Testis (tissue), 3 donors: ENCODE measurements around the gene PXDC1. TPM values are rescaled to one million over a fixed set of nuclear protein-coding genes. Genes with fewer than 3 reads are reported as not detected.

Source experiments
- DNase-seq: peaks from one replicate; pipeline ENCODE4 v3.0.0-alpha.2; 2019
- H3K27ac ChIP-seq, 2 donors: fragments of 200-600 bp; sonication (generic); one replicate each; pipeline ENCODE4 v1.5.1; 2019
- H3K27me3 ChIP-seq: fragments of 200-600 bp; sonication (generic); one replicate; pipeline ENCODE4 v1.5.1; 2019
- H3K36me3 ChIP-seq: fragments of 200-600 bp; sonication (generic); one replicate; pipeline ENCODE4 v1.5.1; 2017; ENCODE audit warnings: low read depth; ENCODE audit errors: missing control alignments
- H3K4me1 ChIP-seq: fragments of 200-600 bp; sonication (generic); one replicate; pipeline ENCODE4 v1.5.1; 2019
- H3K4me3 ChIP-seq, 2 donors: fragments of 200-600 bp; sonication (generic); one replicate each; pipeline ENCODE4 v1.5.1; 2017 to 2019
- H3K9me3 ChIP-seq: fragments of 200-600 bp; sonication (generic); one replicate; pipeline ENCODE4 v1.5.1; 2017
- POLR2A ChIP-seq: fragments of 450-650 bp; IDR thresholded peaks from one replicate; pipeline ENCODE4 v1.6.1; 2017; ENCODE audit warnings: antibody characterized with exemption, mild to moderate bottlenecking, moderate library complexity
- WGBS, 2 donors: methylation state at CpG; one replicate each; pipeline ENCODE4 v1.1.5; 2018; 5-methylcytosine and 5-hydroxymethylcytosine counted together
- intact Hi-C: fragments of 100-400 bp; cut with DNase I; formaldehyde crosslinking; loops from one replicate; pipeline ENCODE4 v1.15.1; 2023; ENCODE audit warnings: low total_unique reads
- polyA plus RNA-seq: library from polyadenylated mRNA; stranded (reverse); fragments of 350-450 nt; fragmentation: Illumina TruSeq; extraction: RNeasy Lipid Tissue Mini Kit (QIAGEN cat#74804); gene quantifications from one replicate; pipeline ENCODE4 v1.2.3, GENCODE V29; 2014; ENCODE audit warnings: low read depth, low replicate concordance; ENCODE audit not compliant: insufficient read depth
- total RNA-seq, 2 donors: library from RNA; depleted of rRNA; stranded (reverse); fragments of >200 nt; gene quantifications; one replicate each; pipeline ENCODE4 v1.2.3, GENCODE V29; 2016
- TF ChIP-seq, protein P1 (sequence below), 3 experiments: fragments of 450-650 bp in 2 of 3; fragments of 200-600 bp in 1 of 3; sonication (generic) in 1 of 3; IDR thresholded peaks; one replicate each; pipeline ENCODE4 v1.5.1; 2016 to 2019; ENCODE audit warnings: antibody characterized with exemption in 3 of 3, mild to moderate bottlenecking in 2 of 3, moderate library complexity in 1 of 3

The PXDC1 gene
- total and polyA plus RNA-seq, 3 donors from 2014 or later: 14.3 to 38.2 (median 16.9) TPM

DNA sequence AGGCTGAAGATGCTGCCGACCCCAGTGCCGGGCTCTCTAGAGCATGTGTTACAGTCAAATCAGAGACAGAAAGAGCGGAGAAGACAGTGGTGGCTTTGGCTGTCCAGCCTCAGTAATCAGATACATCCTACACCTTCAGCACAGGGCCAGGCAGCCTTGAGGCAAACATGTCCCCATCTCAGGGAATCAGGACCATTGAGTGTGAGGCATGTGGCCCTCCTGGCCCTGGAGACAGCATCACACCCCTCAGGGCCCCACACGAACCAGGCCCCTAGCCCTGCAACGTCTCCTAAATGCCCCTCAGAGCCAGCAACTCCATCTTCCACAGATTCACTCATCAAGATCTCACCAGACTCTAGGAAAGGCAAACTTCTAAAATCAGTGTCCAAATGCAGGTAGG is 24.5 kb downstream of the PXDC1 start:
- no peak for DNase-seq
- no peak for TF ChIP-seq POLR2A
- TF ChIP-seq, protein P1, sequence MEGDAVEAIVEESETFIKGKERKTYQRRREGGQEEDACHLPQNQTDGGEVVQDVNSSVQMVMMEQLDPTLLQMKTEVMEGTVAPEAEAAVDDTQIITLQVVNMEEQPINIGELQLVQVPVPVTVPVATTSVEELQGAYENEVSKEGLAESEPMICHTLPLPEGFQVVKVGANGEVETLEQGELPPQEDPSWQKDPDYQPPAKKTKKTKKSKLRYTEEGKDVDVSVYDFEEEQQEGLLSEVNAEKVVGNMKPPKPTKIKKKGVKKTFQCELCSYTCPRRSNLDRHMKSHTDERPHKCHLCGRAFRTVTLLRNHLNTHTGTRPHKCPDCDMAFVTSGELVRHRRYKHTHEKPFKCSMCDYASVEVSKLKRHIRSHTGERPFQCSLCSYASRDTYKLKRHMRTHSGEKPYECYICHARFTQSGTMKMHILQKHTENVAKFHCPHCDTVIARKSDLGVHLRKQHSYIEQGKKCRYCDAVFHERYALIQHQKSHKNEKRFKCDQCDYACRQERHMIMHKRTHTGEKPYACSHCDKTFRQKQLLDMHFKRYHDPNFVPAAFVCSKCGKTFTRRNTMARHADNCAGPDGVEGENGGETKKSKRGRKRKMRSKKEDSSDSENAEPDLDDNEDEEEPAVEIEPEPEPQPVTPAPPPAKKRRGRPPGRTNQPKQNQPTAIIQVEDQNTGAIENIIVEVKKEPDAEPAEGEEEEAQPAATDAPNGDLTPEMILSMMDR (IDR thresholded peaks at IDR 0.05): no peak
- Histone ChIP-seq H3K36me3 (no peaks in the 10 kb centered on the region), H3K4me1 (no peaks in the 10 kb centered on the region), H3K9me3 (no peaks in the 10 kb centered on the region), H3K27ac (no peak overlapping the region), H3K4me3 (no peak overlapping the region), H3K27me3 (no peaks in the 10 kb centered on the region)
- intact Hi-C loops: no loop called here
- 83 to 86% methylated on average over 5 of the region's 5 CpGs for WGBS, 2 donors

DNA sequence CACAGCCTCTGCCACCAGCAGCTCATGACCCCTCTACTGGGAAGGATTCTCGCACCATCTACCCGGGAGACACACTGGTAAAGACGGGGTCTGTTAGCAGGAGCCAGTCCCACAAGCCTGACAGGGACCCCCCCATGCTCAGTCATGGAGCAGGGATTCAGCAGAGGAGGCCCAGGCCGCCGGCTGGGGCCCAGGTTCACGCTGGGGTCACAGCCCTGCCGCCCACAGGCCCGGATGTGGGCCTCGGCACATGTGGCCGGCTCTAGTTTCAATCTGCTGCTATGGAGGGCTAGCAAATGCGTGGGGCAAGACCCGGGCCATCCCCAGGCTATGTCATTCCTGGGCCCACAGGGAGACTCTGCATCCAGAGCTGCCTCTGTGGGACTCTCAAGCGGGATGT is 25.1 kb downstream of the PXDC1 start:
- TF ChIP-seq POLR2A: no peak
- TF ChIP-seq, protein P1 (IDR thresholded peaks at IDR 0.05): no peak
- no peaks in the 10 kb centered on the region for H3K27me3 ChIP-seq
- H3K4me3 ChIP-seq: no peak overlapping the region
- H3K4me1 ChIP-seq: no peaks in the 10 kb centered on the region
- no peak overlapping the region for H3K27ac ChIP-seq
- 89 to 100% methylated on average over 1 to 13 of the region's 13 CpGs for WGBS, 2 donors
- DNase-seq: no peak
- no peaks in the 10 kb centered on the region for H3K9me3 ChIP-seq
- H3K36me3 ChIP-seq: no peaks in the 10 kb centered on the region
- intact Hi-C loops: no loop called here

DNA sequence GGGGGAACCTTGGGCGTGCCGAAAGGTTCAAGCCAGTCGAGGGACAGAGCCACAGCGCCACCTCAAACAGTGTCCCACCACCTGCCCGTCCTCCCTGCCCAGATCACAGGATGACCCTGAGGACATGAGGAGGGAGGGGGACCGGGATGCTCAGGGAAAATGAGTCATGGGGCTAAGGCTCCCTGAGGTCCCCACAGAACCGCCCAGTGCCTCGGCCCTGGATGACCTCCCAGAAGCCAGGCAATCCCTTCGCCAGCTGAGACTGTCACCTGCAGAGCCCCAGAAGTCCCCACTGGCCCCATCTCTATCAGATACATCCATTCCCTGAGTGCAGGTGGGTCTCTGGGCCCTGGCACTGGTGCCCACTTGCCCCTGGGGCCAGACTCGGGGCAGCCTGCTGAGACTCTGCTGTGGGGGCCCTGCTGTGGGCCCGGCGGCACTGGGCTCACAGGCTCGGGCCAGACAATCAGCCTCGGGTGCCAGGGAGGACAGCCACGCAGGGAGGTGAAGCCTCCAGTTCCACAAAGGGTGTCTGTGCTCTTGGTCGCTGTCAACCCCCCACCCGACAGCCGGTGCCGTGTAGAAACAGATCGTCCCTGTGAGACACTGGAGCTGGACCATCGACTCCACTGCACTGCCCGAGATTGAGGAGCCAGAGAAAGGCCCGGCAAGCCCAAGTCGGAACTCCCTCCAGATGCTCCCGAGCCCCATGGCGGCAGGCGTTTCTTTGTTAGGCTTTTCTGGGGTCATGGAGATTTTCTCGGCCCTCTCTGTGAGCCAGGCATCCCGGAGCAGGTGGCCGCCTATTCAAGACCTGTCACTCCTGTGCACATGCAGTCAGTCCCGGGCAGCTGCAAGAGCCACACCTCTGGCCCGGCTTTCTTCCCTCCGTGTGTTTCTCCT is 26.1 kb downstream of the PXDC1 start:
- Histone ChIP-seq H3K36me3 (no peaks in the 10 kb centered on the region), H3K4me3 (no peak overlapping the region), H3K9me3 (no peaks in the 10 kb centered on the region), H3K4me1 (no peaks in the 10 kb centered on the region), H3K27me3 (no peaks in the 10 kb centered on the region), H3K27ac (no peak overlapping the region)
- TF ChIP-seq, protein P1 (IDR thresholded peaks at IDR 0.05): no peak
- TF ChIP-seq POLR2A: no peak
- WGBS, 2 donors: 94 to 95% methylated on average over 16 to 33 of the region's 33 CpGs
- intact Hi-C loops: no loop called here
- no peak for DNase-seq

DNA sequence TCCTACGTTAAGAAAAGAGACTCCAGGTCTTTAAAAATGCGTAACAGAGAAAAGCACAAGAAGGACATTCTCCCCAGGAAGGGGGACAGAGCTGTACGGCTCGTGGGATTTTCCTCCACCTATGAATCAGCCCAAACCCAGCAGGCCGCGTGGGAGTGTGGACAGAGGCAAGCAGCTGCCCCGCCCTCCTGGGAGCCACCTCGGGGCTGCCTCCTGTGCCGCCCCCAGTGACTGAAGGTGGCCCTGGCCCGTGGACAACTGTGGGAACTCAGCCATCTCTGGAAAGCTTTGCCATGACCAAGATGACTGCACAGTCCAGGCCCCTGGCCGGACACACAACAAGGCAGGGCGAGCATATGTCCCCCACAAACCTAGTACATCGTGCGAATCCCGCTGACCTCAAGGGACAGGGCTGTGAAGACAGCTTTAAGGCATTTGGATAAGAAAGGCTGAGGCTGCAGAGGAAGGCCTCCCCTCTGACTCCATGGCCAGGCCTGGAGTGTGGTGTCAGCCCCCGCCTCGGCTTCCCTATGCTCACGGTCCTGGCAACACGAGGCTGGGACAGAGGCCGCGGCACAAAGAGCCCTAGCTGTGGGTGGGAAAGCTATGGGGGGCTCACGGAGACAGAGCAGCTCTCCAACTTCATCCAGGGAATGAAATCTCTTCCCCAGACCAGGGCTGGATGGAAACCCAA is 26.9 kb downstream of the PXDC1 start:
- TF ChIP-seq, protein P1 (IDR thresholded peaks at IDR 0.05): no peak
- TF ChIP-seq POLR2A: no peak
- Histone ChIP-seq H3K27me3 (no peaks in the 10 kb centered on the region), H3K27ac (no peak overlapping the region), H3K4me1 (no peaks in the 10 kb centered on the region), H3K4me3 (no peak overlapping the region), H3K9me3 (no peaks in the 10 kb centered on the region), H3K36me3 (no peaks in the 10 kb centered on the region)
- no peak for DNase-seq
- intact Hi-C loops: no loop called here
- 75% methylated on average over 14 to 22 of the region's 22 CpGs for WGBS, 2 donors
